ENCODE results near the gene PRKAR1B. TPM values are rescaled to one million over a fixed set of nuclear protein-coding genes. Genes with fewer than 3 reads are reported as not detected.

Gene PRKAR1B
- total RNA-seq, 1 donor from 2014 or later, result 14.7 TPM

DNA sequence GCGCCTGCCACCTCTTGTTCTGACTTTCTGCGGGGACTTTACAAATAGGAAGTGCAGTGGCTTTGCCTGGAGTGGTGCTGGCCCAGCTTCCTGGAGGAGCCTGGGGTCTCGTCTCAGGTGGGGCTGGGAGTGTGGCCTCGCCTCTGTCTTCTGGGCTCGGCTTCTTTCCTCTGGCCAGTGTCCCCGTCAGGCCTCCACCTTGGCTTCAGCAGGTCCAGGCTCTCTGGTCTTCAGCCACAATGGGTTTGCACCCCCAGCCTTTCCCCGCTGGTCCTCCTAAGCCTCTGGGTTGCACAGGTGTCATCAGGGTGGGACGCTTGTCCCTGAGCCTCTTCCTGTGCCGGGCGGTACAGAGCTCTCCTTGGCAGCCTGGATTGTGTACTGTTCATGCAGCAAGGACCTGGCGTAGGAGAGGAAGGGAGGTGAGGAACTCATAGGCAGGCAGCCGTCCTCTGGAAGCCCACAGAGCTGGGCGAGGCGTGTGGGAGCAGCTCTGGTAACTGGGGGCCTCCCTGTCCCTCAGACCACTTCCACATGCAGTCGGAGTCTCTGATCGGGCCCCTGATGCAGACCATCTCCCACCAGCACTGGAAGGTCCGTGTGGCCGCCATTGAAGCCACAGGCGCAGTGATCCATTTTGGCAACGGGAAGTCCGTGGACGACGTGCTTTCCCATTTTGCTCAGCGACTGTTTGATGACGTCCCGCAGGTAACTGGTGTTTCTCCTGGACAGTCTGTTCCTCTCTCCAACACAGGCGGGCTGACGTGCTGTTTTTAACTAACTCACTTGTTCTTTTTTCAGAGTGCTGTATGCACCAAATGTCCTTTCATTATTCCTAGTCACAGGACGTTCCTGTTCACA lies 2.3 kb upstream of the PRKAR1B start:
- Histone ChIP-seq H3K9me3 (ENCODE audit: insufficient read depth, low read depth, low read length) (peaks cover 3% of the 10 kb centered on the region), H3K36me3 (ENCODE audit: insufficient read depth, low read length) (peaks cover 6% of the 10 kb centered on the region), H3K27ac (ENCODE audit: low read depth, low read length) (no peak overlapping the region), H3K9ac (ENCODE audit: low read length) (no peak overlapping the region), H3K4me2 (ENCODE audit: low read length) (no peak overlapping the region), H3K4me3 (ENCODE audit: insufficient read depth, low read depth, low read length) (no peak overlapping the region), H2AFZ (ENCODE audit: low read depth, low read length) (no peak overlapping the region), H3K4me1 (ENCODE audit: insufficient read depth, low read length) (peaks cover 42% of the 10 kb centered on the region), H4K20me1 (ENCODE audit: insufficient read depth, low read length) (peaks cover 55% of the 10 kb centered on the region), H3K27me3 (ENCODE audit: insufficient read depth, low read length) (no peaks in the 10 kb centered on the region), H3K79me2 (ENCODE audit: insufficient read depth, low read length) (peaks cover 61% of the 10 kb centered on the region)
- DNase-seq (ENCODE audit: low read depth) (no peak), FAIRE-seq (no peak)
- TF ChIP-seq EZH2 (IDR thresholded peaks at IDR 0.05; ENCODE audit: insufficient read depth, low read length) (no peak), CTCF (IDR thresholded peaks at IDR 0.05; ENCODE audit: insufficient read depth, low read depth, low read length) (no peak)
- no peaks in the 10 kb centered on the region for H3K9me3 Mint-ChIP-seq (ENCODE audit: unreplicated experiment)
- no peak overlapping the region for H3K4me3 Mint-ChIP-seq (ENCODE audit: unreplicated experiment)
- H3K36me3 Mint-ChIP-seq (ENCODE audit: low read depth, unreplicated experiment), result peaks cover 27% of the 10 kb centered on the region
- no peak overlapping the region for H3K27ac Mint-ChIP-seq (ENCODE audit: unreplicated experiment)
- H3K27me3 Mint-ChIP-seq (ENCODE audit: low read depth, unreplicated experiment), result no peaks in the 10 kb centered on the region
- H3K4me1 Mint-ChIP-seq (ENCODE audit: low read depth, unreplicated experiment), result peaks cover 31% of the 10 kb centered on the region

DNA sequence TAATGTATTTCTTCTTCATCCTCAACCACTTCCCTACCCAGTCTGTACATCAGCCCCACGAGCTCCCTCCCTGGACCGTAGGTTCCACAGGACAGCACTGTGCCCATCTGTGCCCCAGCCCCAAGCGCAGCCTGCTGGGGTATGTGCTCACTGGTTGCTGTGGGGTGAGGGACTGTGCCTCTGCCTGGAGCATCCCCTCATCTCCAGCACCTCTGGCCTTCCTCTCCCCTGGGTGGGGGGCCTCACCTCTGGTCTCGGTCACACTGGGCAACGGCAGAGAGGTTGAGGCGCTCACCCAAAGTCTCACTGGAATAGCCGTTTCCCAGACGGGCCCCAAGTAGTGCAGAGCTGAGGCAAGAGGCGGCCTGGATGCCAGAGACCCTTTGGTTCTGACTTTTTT lies 1.5 kb upstream of the PRKAR1B start:
- peaks cover 3% of the 10 kb centered on the region for H3K9me3 ChIP-seq (ENCODE audit: insufficient read depth, low read depth, low read length)
- TF ChIP-seq CTCF (IDR thresholded peaks at IDR 0.05; ENCODE audit: insufficient read depth, low read depth, low read length) (no peak), EZH2 (IDR thresholded peaks at IDR 0.05; ENCODE audit: insufficient read depth, low read length) (no peak)
- FAIRE-seq (no peak), DNase-seq (ENCODE audit: low read depth) (no peak)
- peaks cover 47% of the 10 kb centered on the region for H4K20me1 ChIP-seq (ENCODE audit: insufficient read depth, low read length)
- H3K79me2 ChIP-seq (ENCODE audit: insufficient read depth, low read length), result peaks cover 57% of the 10 kb centered on the region
- Mint-ChIP-seq H3K4me1 (ENCODE audit: low read depth, unreplicated experiment) (peaks cover 31% of the 10 kb centered on the region), H3K4me3 (ENCODE audit: unreplicated experiment) (peak overlapping the region; percentile 87), H3K27ac (ENCODE audit: unreplicated experiment) (no peak overlapping the region), H3K27me3 (ENCODE audit: low read depth, unreplicated experiment) (no peaks in the 10 kb centered on the region), H3K36me3 (ENCODE audit: low read depth, unreplicated experiment) (peaks cover 32% of the 10 kb centered on the region), H3K9me3 (ENCODE audit: unreplicated experiment) (peaks cover 4% of the 10 kb centered on the region)
- H2AFZ ChIP-seq (ENCODE audit: low read depth, low read length), result no peak overlapping the region
- H3K27me3 ChIP-seq (ENCODE audit: insufficient read depth, low read length), result no peaks in the 10 kb centered on the region
- H3K36me3 ChIP-seq (ENCODE audit: insufficient read depth, low read length), result no peaks in the 10 kb centered on the region
- H3K4me2 ChIP-seq (ENCODE audit: low read length), result peak overlapping the region; percentile 88
- no peak overlapping the region for H3K4me3 ChIP-seq (ENCODE audit: insufficient read depth, low read depth, low read length)
- H3K27ac ChIP-seq (ENCODE audit: low read depth, low read length), result no peak overlapping the region
- H3K4me1 ChIP-seq (ENCODE audit: insufficient read depth, low read length), result peaks cover 42% of the 10 kb centered on the region
- peak overlapping the region; percentile 54 for H3K9ac ChIP-seq (ENCODE audit: low read length)

All from astrocyte (in vitro differentiated cells and primary cell).